Spleen (tissue), 11 donors: ENCODE measurements around the gene HGFAC. TPM values are rescaled to one million over a fixed set of nuclear protein-coding genes. Genes with fewer than 3 reads are reported as not detected.
"Not testable (repeated sequence)": the region's sequence is repeated elsewhere in the genome, so short reads cannot be mapped to it uniquely, and the experiment has no call there.

Experiments
- DNase-seq: peaks from one replicate; pipeline ENCODE4 v3.0.0-alpha.2; 2020
- H3K27ac ChIP-seq, 8 donors: fragments of 200-600 bp; sonication (generic) in 7 of 8; 1 replicate in 4 of 8; 2 replicates in 4 of 8; pipeline versions ENCODE4 v1.5.0 to v1.8.0; 2016 to 2021; ENCODE audit warnings: inconsistent platforms in 4 of 8, mild to moderate bottlenecking in 4 of 8, moderate library complexity in 1 of 8
- H3K27me3 ChIP-seq, 7 donors: fragments of 200-600 bp; sonication (generic) in 6 of 7; replicated peaks in 1 of 7; 1 replicate in 4 of 7; 2 replicates in 3 of 7; pipeline versions ENCODE4 v1.5.0 to v1.8.0; 2016 to 2021; ENCODE audit warnings: inconsistent platforms in 3 of 7, mild to moderate bottlenecking in 1 of 7
- H3K36me3 ChIP-seq, 6 donors: fragments of 200-600 bp; sonication (generic) in 5 of 6; 1 replicate in 4 of 6; 2 replicates in 2 of 6; pipeline versions ENCODE4 v1.5.0 to v1.8.0; 2016 to 2021; ENCODE audit warnings: inconsistent platforms in 2 of 6
- H3K4me1 ChIP-seq, 6 donors: fragments of 200-600 bp; sonication (generic) in 5 of 6; 1 replicate in 3 of 6; 2 replicates in 3 of 6; pipeline versions ENCODE4 v1.5.0 to v1.8.0; 2016 to 2021; ENCODE audit warnings: inconsistent platforms in 3 of 6
- H3K4me3 ChIP-seq, 8 donors: fragments of 200-600 bp; sonication (generic) in 7 of 8; 1 replicate in 4 of 8; 2 replicates in 4 of 8; pipeline versions ENCODE4 v1.5.0 to v1.8.0; 2016 to 2021; ENCODE audit warnings: inconsistent platforms in 4 of 8, mild to moderate bottlenecking in 4 of 8, moderate library complexity in 2 of 8
- H3K9me3 ChIP-seq, 8 donors: fragments of 200-600 bp; sonication (generic) in 7 of 8; 1 replicate in 4 of 8; 2 replicates in 4 of 8; pipeline versions ENCODE4 v1.5.0 to v1.8.0; 2016 to 2021; ENCODE audit warnings: inconsistent platforms in 4 of 8
- CTCF ChIP-seq, 11 experiments: fragments of 200-600 bp in 7 of 11; fragments of 450-650 bp in 4 of 11; sonication (generic) in 4 of 11; IDR thresholded peaks in 8 of 11; conservative IDR thresholded peaks in 3 of 11; 1 replicate in 7 of 11; 2 replicates in 4 of 11; pipeline versions ENCODE4 v1.4.0 to v1.8.0; 2016 to 2021; ENCODE audit warnings: antibody characterized with exemption in 11 of 11, inconsistent platforms in 4 of 11, mild to moderate bottlenecking in 1 of 11
- POLR2A ChIP-seq, 3 donors: fragments of 450-650 bp; IDR thresholded peaks; one replicate each; pipeline ENCODE4 v1.5.1; 2017; ENCODE audit warnings: antibody characterized with exemption in 3 of 3, mild to moderate bottlenecking in 1 of 3
- POLR2AphosphoS5 ChIP-seq, 3 donors: sonication (generic); formaldehyde crosslinking; IDR thresholded peaks; one replicate each; pipeline ENCODE4 v1.5.1; 2017; ENCODE audit warnings: antibody characterized with exemption in 3 of 3
- WGBS, 5 donors: extraction: QIAGEN DNeasy Blood & Tissue Kit in 3 of 5; methylation state at CpG; one replicate each; pipeline versions ENCODE4 v1.1.5 to v1.1.7; 2013 to 2018; 5-methylcytosine and 5-hydroxymethylcytosine counted together
- intact Hi-C: fragments of 100-400 bp; cut with DNase I; formaldehyde crosslinking; loops from one replicate; pipeline ENCODE4 v1.15.0; 2023; ENCODE audit warnings: low total_unique reads
- polyA plus RNA-seq, 3 donors: library from polyadenylated mRNA; stranded (reverse); fragments of 200-250 nt; gene quantifications; one replicate each; pipeline ENCODE4 v1.2.1, GENCODE V29; 2013
- total RNA-seq, 7 donors: library from RNA; depleted of rRNA in 3 of 7; stranded (reverse); fragments of >200 nt in 3 of 7; fragmentation: NEBNext Ultra II Directional in 4 of 7; extraction: Animal tissue kit (Norgen Biotek cat#: 25700) in 4 of 7; gene quantifications; one replicate each; pipeline versions ENCODE4 v1.1.0 to v1.2.1, GENCODE V29; 2016 to 2021
- donor health status: healthy with polysubstance abuse.
- donor health status: DM: no; HTN: no; CAD: no; lungs with moderate emphysema.
- donor health status: DM: no; HTN: no; CAD: no.
- donor health status: Bipolar disorder and iron deficiency.
- donor health status: healthy.
- donor health status: DM: no; HTN: no; CAD: no.
- donor health status: DM: yes; HTN: yes; CAD: no.

HGFAC gene
- total and polyA plus RNA-seq, 10 donors, result 0.11 to 0.47 (median 0.32) TPM; not detected in 5

DNA sequence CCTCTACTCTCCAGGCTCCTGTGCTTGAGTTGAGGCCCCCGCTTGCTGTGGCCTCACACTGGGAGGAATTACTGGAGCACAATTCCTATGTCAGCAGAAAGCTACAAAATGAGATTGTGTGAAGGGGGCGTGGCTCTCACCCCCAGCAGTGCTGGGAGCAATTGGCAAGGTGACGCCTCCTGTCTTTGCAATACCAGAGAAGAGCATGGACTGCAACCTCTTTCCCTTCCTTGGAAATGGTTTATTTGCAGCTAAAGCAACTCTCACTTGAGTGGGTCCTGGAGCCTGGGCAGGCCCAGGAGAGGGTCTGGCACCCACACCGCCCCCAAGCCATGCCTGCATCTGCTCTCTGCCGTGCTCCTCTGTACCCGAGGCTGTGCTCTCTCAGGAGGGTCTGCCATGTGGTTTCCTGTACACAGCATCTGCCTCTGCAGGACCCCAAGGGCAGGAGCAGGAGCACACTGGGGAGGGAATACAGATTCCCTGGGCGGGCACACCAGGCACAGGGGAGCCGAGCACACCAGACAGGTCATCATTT is 32.9 kb upstream of the HGFAC start:
- Histone ChIP-seq H3K27ac (no peak overlapping the region), H3K27me3 (no peaks in the 10 kb centered on the region), H3K36me3 (no peaks in the 10 kb centered on the region), H3K4me1 (peaks cover 0 to 1% (median 0%) of the 10 kb centered on the region in 6 donors), H3K9me3 (peaks cover 0 to 5% (median 0%) of the 10 kb centered on the region in 8 donors), H3K4me3 (no peak overlapping the region)
- 64 to 83% (median 81%) methylated on average over 8 of the region's 8 CpGs for WGBS, 5 donors
- TF ChIP-seq CTCF (IDR thresholded peaks at IDR 0.05 in 8 of 11, conservative IDR thresholded peaks at IDR 0.05 in 3 of 11) (no peak), POLR2AphosphoS5 (IDR thresholded peaks at IDR 0.05) (no peak), POLR2A (IDR thresholded peaks at IDR 0.05) (no peak)
- intact Hi-C loops, result no loop called here
- DNase-seq, result peak; percentile 45

GRCh38 chr4:3409571-3410091 is 32.1 kb upstream of the HGFAC start:
- 85 to 91% (median 90%) methylated on average over 15 of the region's 15 CpGs for WGBS, 5 donors
- Histone ChIP-seq H3K36me3 (no peaks in the 10 kb centered on the region), H3K4me3 (no peak overlapping the region), H3K27me3 (no peaks in the 10 kb centered on the region), H3K9me3 (peaks cover 0 to 2% (median 0%) of the 10 kb centered on the region in 8 donors), H3K27ac (no peak overlapping the region), H3K4me1 (peaks cover 0 to 9% (median 0%) of the 10 kb centered on the region in 6 donors)
- intact Hi-C loops, result no loop called here
- TF ChIP-seq POLR2AphosphoS5 (IDR thresholded peaks at IDR 0.05) (no peak), POLR2A (IDR thresholded peaks at IDR 0.05) (no peak), CTCF (IDR thresholded peaks at IDR 0.05 in 8 of 11, conservative IDR thresholded peaks at IDR 0.05 in 3 of 11) (no peak)
- peak; percentile 63 for DNase-seq

DNA sequence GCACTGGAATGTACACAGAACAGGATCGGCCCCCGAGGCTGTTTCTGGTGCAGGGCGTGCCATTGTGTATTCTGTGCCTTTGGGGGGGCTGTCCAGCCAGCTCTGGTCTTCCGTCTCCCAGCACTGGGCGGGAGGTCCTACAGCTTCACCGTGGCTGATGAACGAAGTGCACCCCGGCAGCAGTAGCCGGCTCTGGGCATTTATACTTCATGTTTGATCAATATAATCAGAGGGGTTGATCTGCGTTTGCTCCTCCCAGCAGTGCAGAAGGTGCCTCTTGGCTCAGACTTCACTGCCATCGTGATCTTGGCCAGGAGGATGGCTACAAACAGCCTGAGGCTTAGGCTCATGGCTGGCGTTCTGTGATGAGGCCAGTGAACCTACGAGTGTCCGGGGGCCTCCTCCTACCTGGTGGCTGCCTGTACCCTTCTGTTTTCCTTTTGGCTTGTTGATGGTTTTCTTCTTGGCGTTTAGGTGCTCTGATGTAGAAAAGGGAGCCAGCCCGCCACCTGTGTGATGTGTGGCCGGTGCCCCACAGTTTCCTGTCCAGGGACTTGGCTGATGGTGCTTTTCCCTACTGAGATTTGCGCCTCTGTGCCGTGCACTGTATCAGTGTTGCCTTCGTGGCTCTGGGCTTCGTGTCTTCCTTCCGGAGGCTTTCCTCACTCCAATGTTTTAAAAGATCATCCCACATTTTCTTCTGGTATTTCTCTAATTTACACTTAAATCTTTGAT is 31.2 kb upstream of the HGFAC start:
- intact Hi-C loops, result no loop called here
- TF ChIP-seq CTCF (IDR thresholded peaks at IDR 0.05 in 8 of 11, conservative IDR thresholded peaks at IDR 0.05 in 3 of 11) (no peak), POLR2AphosphoS5 (IDR thresholded peaks at IDR 0.05) (no peak), POLR2A (IDR thresholded peaks at IDR 0.05) (no peak)
- Histone ChIP-seq H3K27ac (no peak overlapping the region), H3K36me3 (peaks cover 0 to 4% (median 0%) of the 10 kb centered on the region in 6 donors), H3K4me1 (peaks cover 0 to 9% (median 0%) of the 10 kb centered on the region in 6 donors), H3K27me3 (no peaks in the 10 kb centered on the region), H3K9me3 (no peaks in the 10 kb centered on the region), H3K4me3 (no peak overlapping the region)
- 86 to 94% (median 91%) methylated on average over 21 to 22 of the region's 22 CpGs for WGBS, 5 donors
- DNase-seq, result peak; percentile 54

GRCh38 chr4:3411190-3411589 is 30.6 kb upstream of the HGFAC start:
- H3K9me3 ChIP-seq, H3K27ac ChIP-seq, H3K36me3 ChIP-seq, H3K4me3 ChIP-seq, intact Hi-C loops, H3K27me3 ChIP-seq, H3K4me1 ChIP-seq: not testable (repeated sequence)
- 93 to 95% (median 93%) methylated on average over 17 of the region's 17 CpGs for WGBS, 5 donors
- peak; percentile 40 for DNase-seq
